ENCODE measurements around the gene LRRC46.
A peak's percentile ranks its signal among the peaks of the same experiment; 100 is the strongest.

GRCh38 chr17:47802341-47803022 is 29.0 kb upstream of the LRRC46 start:
- TF ChIP-seq CTCF (IDR thresholded peaks at IDR 0.05 in 2 of 3, conservative IDR thresholded peaks at IDR 0.05 in 1 of 3; ENCODE audit: control insufficient read depth in 2 of 3, extremely low read depth in 1 of 3, insufficient read depth in 1 of 3, low read depth in 3 of 3, low read length in 3 of 3) (peak; percentile 69 to 83 (median 77)), BCL11A (IDR thresholded peaks at IDR 0.05; ENCODE audit: low read depth, low read length) (no peak), RAD21 (IDR thresholded peaks at IDR 0.05; ENCODE audit: insufficient read depth, low read depth, low read length) (peak; percentile 74), EGR1 (IDR thresholded peaks at IDR 0.05; ENCODE audit: borderline replicate concordance in 1 of 2, low read depth in 2 of 2, low read length in 2 of 2) (no peak), GATAD2B (conservative IDR thresholded peaks at IDR 0.05; ENCODE audit: low read depth) (no peak), MTA3 (IDR thresholded peaks at IDR 0.05; ENCODE audit: borderline replicate concordance, low read length) (no peak), CEBPB (IDR thresholded peaks at IDR 0.05; ENCODE audit: borderline replicate concordance in 1 of 2, low read depth in 2 of 2, low read length in 2 of 2) (no peak), NFIC (IDR thresholded peaks at IDR 0.05; ENCODE audit: low read depth, low read length) (no peak), BHLHE40 (IDR thresholded peaks at IDR 0.05; ENCODE audit: borderline replicate concordance in 1 of 2, low read depth in 2 of 2, low read length in 1 of 2) (no peak), EP300 (IDR thresholded peaks at IDR 0.05; ENCODE audit: borderline replicate concordance in 1 of 2, control insufficient read depth in 1 of 2, low read depth in 2 of 2, low read length in 2 of 2) (no peak), ASH2L (IDR thresholded peaks at IDR 0.05; ENCODE audit: borderline replicate concordance, low read depth) (no peak), NFXL1 (IDR thresholded peaks at IDR 0.05; ENCODE audit: borderline replicate concordance) (no peak)
